CD4-positive, alpha-beta T cell treated with Interleukin-12 subunit alpha and Interleukin-12 subunit beta, for 1 hour (primary cell): Measurements from ENCODE around the gene SLC16A8.
"Not testable (repeated sequence)": the region's sequence is repeated elsewhere in the genome, so short reads cannot be mapped to it uniquely, and the experiment has no call there.

Experiments
- DNase-seq: peaks from one replicate; pipeline ENCODE4 v3.0.0-alpha.2; 2020

The SLC16A8 gene

DNA sequence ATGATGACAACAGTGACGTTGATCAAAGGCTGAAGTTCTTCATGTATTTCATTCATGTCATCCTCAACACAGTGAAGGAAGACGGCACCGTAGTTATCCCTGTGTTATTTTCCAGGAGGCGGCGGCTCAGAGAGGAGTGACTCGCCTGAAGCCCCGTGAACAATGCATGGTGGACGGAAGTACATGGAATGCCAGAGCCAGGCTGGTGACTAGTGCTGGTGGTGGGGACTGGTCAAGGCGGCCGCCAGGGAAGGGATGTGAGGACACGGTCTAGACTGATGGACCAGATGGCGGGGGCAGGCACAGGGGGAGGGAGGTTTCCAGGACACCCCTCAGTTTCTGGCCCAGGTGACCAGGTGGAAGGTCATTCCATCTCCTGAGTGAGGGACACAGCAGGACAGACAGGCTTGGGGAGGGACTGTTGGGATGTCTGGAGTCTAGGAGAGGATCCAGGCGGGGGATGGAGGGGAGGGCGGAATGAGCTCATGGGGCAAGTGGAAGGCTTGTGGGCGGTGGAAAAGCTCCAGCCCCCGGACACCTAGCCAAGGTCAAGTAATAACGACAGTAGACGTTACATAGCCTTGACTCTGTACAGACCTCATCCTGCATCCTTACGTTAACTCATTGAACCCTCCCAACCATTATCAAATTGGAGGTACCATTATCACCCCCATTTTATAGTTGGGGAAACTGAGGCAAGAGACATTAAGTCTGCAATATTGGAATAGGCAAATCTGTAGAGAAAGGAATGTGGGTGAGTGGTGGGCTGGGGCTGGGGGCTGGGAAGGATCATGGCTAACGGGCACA, 42.8 kb downstream of the SLC16A8 start:
- DNase-seq: no peak

DNA sequence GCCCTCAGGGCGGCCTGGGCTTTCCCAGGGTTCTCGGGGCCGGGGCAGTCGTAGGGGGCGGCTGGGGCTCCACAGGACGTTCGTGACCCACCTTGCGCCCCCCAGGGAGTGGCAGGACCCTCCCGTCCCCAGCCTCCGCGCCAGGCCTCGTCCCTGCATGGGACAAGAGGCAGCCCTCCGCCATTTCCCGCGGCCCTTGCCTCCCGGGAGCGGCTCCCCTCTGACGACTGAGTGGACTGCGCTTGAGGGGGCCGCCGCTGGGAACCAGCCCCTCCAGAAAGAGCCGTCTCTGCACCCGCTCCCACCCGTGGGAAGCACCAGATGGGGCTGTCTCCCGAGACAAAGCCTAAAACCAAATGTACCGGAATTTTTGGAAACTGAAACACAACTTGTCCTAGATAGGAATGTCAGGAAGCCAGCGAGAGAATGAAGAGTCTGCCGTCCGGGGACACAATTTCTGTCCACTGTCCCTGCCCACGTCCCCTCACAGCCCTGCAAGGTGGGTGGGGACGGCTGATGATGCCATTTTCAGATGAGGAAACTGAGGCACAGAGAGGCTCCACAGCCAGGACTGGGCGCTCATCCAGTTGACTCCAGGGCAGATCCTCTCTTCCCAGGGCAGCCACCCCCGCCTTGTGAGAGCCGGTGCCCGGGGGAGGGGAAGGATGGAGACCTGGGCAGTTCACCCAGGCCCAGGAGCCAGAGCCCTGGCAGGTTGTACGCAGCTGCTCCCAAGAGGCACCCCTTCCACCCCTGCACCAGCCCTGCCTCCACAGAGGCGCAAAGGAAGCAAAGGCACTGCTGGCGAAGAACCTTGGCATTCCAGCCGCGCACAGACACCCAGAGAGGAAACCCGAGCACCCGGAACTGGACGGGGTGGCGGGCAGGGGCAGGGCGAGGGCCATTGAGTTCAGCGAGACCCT, 44.8 kb downstream of the SLC16A8 start:
- DNase-seq: no peak

DNA sequence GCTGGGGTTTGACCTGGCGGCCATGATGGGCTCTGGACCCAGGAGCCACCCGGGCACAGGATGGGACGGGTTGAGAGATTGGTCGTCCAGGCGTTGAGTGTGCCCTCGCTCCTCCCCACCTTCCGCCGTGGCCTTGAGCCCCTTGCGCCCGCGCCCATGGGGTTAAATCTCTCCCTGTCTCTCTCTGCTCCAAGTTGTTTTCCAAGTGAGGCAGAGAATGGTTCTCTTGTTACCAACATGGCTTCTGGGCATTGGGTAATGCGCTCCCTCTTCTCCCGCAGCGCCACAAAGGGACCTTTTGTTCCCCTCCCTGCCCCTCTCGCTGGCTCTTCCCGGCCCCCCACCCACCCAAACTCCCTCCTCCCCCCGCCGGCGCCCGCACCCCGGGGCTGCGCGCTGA, 45.6 kb downstream of the SLC16A8 start:
- no peak for DNase-seq

GRCh38 chr22:38037367-38038150, 46.4 kb downstream of the SLC16A8 start:
- not testable (repeated sequence) for DNase-seq

DNA sequence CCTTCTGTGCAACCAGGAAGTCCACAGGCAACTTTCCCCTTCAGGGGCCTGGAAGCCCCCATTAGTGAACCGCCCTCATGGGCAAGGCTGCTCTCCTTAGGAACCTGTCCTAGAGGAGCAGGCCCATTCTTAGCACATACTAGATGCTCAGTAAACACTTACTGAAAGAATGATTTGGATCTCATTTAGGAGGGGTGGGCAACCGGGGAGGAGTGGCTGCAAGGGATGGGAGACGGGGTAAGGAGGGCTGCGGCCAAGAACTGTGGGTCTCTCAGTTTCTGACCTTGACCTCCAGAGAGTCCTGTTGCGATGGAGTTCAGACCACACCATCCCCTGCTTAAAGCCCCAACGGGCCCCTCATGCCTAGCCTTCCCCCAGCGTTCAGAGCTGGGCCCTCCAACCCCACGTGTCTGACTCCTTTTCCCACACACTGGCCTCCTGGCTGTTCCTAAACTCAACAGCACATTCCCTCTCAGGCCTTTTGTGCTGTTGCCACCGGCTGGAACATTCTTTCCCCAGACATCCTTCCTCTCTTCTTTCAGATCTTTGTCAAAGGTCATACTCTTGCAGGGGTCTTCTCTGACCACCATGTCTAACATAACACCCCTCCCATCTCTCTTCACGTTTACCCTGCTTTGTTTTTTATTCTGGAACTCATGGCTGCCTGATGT, 47.5 kb downstream of the SLC16A8 start:
- DNase-seq: no peak

DNA sequence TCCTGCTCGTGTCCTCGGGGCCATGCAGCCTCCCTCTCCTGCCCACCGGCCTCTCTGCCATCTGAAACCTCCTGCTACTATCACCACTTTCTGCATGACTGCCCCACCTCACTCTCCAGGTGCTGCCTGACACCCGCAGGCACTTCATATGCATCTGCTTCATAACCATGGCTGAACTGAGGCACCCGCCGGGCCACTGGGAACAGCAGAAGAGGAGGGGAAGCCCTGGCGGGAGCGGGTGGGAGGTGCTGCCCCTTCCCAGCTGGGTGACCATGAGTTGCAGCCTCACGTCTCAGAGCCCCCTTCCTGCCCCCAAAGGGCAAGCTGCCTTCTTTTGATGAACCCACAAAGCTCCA, 48.5 kb downstream of the SLC16A8 start:
- DNase-seq: no peak

GRCh38 chr22:38034884-38035529, 49.0 kb downstream of the SLC16A8 start:
- DNase-seq: no peak

DNA sequence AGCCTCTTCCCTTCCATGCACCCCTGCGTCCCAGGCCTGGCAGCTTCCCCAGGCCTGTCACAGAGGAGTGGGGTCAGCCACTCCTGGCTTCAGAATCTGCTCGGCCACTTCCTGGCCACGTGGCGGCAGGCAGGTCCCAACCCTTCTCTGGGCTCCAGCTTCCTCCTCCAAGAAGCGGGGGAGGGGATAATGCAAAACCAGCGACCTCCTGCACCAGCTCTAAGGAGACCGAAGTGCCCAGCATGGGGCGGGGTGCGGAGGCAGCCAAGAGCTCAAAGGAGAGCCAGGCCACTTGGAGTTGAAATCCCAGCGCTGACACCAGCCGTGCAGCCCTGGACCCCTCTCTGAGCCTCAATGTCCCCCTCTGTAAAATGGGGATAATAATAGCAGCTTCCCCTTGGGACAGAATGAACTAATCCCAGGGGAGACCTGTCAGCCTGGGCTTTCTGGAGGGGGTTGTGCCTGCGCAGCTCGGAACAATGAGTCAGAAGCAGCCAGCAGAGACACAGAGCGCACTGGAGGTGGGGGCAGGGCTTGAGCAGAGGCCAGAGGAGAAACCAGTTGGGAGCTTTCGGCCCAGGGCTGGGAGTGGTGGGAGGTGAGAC, 49.6 kb downstream of the SLC16A8 start:
- no peak for DNase-seq

DNA sequence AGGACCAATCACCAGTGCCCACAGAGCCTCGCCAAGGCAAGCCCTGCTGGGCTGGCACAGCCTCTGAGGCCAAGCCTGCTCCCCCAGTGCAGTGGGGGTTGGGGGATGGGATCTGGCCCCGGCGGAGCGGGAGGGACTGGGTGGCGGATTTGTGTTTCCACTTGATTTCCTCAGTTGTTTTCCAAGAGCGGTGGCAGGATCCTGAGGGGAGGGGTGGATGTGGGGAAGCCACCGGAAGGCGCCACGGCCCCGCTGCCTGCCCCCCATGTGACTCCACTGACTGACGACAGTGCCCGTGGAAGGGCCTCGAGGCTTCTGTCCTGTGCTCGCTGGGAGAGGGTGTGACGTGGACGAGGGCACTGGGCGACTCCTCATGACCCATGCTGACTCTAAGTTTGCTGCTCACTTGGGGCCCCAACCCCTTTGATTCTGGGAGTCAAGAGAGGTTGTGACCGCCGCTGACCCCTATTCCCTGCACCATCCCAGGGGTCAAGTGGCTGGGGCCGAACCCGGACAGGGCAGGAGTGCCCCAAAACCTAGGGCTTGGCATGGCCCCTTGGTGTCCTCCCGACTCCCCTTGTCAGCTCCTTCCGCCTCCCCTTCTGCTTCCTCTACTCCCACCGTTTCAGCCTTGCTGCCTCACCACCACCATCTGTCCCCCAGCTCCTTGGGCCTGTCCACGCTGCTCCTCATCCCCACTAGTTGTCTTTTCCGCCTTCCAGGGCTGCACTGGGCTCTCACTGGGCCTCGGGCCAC, 50.3 kb downstream of the SLC16A8 start:
- no peak for DNase-seq

- DNase-seq: no peak
Observed at GRCh38 chr22:38032681-38033521, 51.1 kb downstream of the SLC16A8 start.

GRCh38 chr22:38031491-38031890, 52.5 kb downstream of the SLC16A8 start:
- DNase-seq: no peak

GRCh38 chr22:38030311-38031133, 53.5 kb downstream of the SLC16A8 start:
- no peak for DNase-seq

GRCh38 chr22:38029901-38030300, 54.1 kb downstream of the SLC16A8 start:
- no peak for DNase-seq

GRCh38 chr22:38029370-38029769, 54.6 kb downstream of the SLC16A8 start:
- no peak for DNase-seq

- DNase-seq: no peak
Observed at GRCh38 chr22:38028344-38029130, 55.4 kb downstream of the SLC16A8 start.
